ENCODE measurements around the gene AP3S2. TPM values are rescaled to one million over a fixed set of nuclear protein-coding genes. Genes with fewer than 3 reads are reported as not detected.

The AP3S2 gene
- total RNA-seq, 1 donor from 2014 or later: 60.5 TPM

DNA sequence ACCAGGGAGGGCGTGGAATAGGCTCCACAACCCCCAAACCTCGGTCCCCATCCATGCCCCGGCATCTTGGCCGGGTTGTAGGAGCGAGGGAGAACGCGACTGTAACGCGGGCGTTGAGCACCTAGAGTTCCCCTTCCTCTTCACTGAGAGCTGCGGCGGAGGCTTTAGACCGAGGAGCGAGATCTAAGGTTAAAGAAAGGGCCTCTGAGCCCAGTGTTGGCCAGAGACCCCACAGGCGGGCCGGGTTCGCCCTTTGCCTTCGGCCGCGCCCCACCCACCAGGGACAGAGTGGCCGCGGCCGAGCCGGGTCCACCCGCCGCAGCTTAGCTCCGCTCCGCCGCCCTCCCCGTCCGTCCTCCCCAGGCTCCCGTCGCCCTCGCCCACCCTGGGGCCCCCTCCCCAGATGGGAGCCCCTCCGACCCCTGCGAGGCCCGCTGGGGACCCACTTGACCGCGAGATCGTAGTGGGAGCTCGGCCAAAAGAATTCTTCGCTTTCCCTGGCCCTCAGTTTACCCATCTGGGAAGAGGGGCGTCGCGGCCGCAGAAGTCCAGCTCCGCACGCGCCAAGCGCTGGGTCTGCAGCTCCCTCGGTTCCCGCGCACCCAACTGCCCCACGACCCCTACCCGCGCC, 79.6 kb downstream of the AP3S2 start:
- Mint-ChIP-seq H3K36me3 (ENCODE audit: unreplicated experiment) (peaks cover 11% of the 10 kb centered on the region), H3K9me3 (ENCODE audit: unreplicated experiment) (peaks cover 4% of the 10 kb centered on the region), H3K4me1 (ENCODE audit: low read depth, unreplicated experiment) (no peaks in the 10 kb centered on the region), H3K27ac (ENCODE audit: unreplicated experiment) (no peak overlapping the region), H3K27me3 (ENCODE audit: unreplicated experiment) (peaks cover 16% of the 10 kb centered on the region), H3K4me3 (ENCODE audit: unreplicated experiment) (no peak overlapping the region)
- DNase-seq: no peak
- TF ChIP-seq, protein P1, sequence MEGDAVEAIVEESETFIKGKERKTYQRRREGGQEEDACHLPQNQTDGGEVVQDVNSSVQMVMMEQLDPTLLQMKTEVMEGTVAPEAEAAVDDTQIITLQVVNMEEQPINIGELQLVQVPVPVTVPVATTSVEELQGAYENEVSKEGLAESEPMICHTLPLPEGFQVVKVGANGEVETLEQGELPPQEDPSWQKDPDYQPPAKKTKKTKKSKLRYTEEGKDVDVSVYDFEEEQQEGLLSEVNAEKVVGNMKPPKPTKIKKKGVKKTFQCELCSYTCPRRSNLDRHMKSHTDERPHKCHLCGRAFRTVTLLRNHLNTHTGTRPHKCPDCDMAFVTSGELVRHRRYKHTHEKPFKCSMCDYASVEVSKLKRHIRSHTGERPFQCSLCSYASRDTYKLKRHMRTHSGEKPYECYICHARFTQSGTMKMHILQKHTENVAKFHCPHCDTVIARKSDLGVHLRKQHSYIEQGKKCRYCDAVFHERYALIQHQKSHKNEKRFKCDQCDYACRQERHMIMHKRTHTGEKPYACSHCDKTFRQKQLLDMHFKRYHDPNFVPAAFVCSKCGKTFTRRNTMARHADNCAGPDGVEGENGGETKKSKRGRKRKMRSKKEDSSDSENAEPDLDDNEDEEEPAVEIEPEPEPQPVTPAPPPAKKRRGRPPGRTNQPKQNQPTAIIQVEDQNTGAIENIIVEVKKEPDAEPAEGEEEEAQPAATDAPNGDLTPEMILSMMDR (IDR thresholded peaks at IDR 0.05; ENCODE audit: partially characterized antibody, unreplicated experiment): no peak

DNA sequence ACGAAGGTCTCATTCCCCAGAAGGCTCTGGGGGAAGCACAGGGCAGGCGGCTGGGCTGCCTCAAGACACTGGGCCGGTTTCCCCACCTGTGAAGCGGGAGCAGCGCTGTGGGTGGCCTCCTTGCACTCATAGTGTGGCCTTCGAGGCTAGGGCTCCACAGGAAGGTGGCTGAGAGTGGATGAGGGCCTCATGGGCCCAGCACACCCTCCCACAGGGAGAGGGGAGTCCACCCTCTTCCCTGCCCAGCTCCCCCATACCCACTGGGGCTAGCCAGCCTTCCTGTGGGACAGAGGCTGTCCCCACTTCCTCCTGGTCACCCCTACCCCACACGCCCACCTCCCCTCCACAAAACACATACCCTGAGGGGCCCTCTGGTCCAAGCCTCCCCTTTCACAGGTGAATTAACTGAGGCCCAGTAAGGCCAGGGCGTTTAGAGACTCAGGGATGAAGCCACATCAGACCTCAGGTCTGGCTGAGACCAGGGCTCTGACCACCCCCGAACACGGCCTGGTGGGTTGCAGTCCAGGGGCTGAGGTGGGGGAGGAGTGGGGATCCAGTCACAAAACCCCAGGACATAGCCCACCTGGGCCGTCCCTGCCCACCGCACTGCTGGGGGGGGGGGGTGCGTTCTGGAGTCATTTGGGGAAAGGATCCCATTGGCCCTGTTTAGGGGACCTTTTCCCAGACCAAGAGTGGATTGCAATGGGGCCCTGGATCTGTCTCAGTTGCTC, 80.2 kb downstream of the AP3S2 start:
- peaks cover 16% of the 10 kb centered on the region for H3K27me3 Mint-ChIP-seq (ENCODE audit: unreplicated experiment)
- no peak overlapping the region for H3K27ac Mint-ChIP-seq (ENCODE audit: unreplicated experiment)
- no peak overlapping the region for H3K4me3 Mint-ChIP-seq (ENCODE audit: unreplicated experiment)
- H3K36me3 Mint-ChIP-seq (ENCODE audit: unreplicated experiment): peaks cover 11% of the 10 kb centered on the region
- H3K4me1 Mint-ChIP-seq (ENCODE audit: low read depth, unreplicated experiment): no peaks in the 10 kb centered on the region
- H3K9me3 Mint-ChIP-seq (ENCODE audit: unreplicated experiment): peaks cover 4% of the 10 kb centered on the region
- DNase-seq: no peak
- TF ChIP-seq, protein P1 (IDR thresholded peaks at IDR 0.05; ENCODE audit: partially characterized antibody, unreplicated experiment): no peak

DNA sequence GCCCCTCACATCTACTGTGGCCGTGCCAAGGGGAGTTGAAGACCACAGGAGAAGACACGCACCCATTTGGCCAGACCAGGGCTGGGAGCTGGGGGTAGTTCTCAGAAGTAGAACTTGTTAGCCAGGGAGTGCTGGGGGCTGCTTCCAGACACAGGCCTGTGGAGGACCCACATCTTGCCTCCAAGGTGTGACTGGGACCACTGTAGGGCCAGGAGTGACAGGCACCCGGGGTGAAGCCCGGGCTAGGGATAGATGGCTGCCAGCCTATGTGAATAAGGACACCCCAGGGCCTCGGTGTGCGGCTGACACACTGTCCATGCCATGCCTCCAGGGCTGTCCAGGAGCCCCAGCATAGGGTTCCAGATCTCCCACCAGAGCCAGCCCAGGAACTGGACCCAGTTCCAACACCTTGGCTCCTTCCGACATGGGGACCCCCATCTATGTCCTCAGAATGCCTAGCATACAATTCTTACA, 80.9 kb downstream of the AP3S2 start:
- TF ChIP-seq, protein P1 (IDR thresholded peaks at IDR 0.05; ENCODE audit: partially characterized antibody, unreplicated experiment): no peak
- Mint-ChIP-seq H3K27me3 (ENCODE audit: unreplicated experiment) (peaks cover 16% of the 10 kb centered on the region), H3K9me3 (ENCODE audit: unreplicated experiment) (peaks cover 4% of the 10 kb centered on the region), H3K36me3 (ENCODE audit: unreplicated experiment) (peaks cover 11% of the 10 kb centered on the region), H3K4me3 (ENCODE audit: unreplicated experiment) (no peak overlapping the region), H3K4me1 (ENCODE audit: low read depth, unreplicated experiment) (no peaks in the 10 kb centered on the region), H3K27ac (ENCODE audit: unreplicated experiment) (no peak overlapping the region)
- DNase-seq: no peak

DNA sequence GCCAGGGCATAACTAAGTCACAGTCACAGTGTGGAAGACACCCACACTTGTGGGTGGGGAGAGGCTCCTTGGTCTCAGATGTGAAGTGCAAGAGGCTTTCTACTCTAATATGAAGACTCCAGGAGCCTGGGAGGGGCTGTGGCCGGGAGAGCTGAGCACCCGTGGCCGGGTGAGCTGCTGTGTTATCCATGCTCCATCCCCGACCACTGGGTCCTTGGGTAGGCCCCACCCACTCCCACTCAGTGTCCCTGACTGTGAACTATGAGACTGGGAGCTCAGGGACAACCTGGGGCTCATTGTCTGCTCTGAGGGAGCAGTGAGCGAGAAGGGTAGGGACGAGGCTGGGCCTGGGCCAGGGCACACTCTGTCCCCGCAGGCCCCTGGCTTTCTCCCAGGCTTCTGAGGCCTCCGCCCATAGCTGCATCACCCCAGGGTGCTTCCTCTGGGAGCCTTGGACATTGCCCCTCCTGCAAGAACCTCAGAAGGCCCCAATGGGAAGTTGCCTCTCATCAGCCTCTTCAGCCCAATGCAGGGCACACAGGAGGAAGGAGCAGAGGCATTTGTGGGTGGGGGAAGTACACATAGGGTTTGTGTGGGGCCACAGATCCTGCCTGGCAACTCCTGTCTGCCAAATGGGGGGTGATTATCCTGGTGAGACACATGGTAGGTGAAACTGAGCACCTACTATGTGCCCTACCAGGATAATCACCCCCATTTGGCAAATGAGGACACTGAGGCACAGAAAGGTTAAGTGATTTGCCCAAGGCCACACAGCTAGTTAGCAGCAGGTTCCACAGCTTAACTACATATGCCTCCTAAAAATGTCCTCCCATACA, 81.6 kb downstream of the AP3S2 start:
- peaks cover 11% of the 10 kb centered on the region for H3K36me3 Mint-ChIP-seq (ENCODE audit: unreplicated experiment)
- TF ChIP-seq, protein P1 (IDR thresholded peaks at IDR 0.05; ENCODE audit: partially characterized antibody, unreplicated experiment): no peak
- H3K9me3 Mint-ChIP-seq (ENCODE audit: unreplicated experiment): peaks cover 4% of the 10 kb centered on the region
- no peak overlapping the region for H3K4me3 Mint-ChIP-seq (ENCODE audit: unreplicated experiment)
- H3K27ac Mint-ChIP-seq (ENCODE audit: unreplicated experiment): no peak overlapping the region
- no peak for DNase-seq
- no peaks in the 10 kb centered on the region for H3K4me1 Mint-ChIP-seq (ENCODE audit: low read depth, unreplicated experiment)
- peaks cover 16% of the 10 kb centered on the region for H3K27me3 Mint-ChIP-seq (ENCODE audit: unreplicated experiment)

All from glutamatergic neuron (in vitro differentiated cells).